A673 (cell line): ENCODE results near the gene BTRC. TPM values are rescaled to one million over a fixed set of nuclear protein-coding genes. Genes with fewer than 3 reads are reported as not detected.

Source experiments
- BruUV-seq: library from RNA; stranded (reverse); fragments of 400-500 nt; replicated peaks from 2 replicates; lab custom pipeline; 2021; lab: Mats Ljungman, UMichigan
- CTCF ChIA-PET: fragments of 300-600 bp; sonication (Branson Sonifier 250); formaldehyde crosslinking; loops from one replicate; lab custom pipeline; 2022; ENCODE audit warnings: antibody characterized with exemption; lab: Charles Lee
- POLR2A ChIA-PET: fragments of 300-600 bp; sonication (Branson Sonifier 250); formaldehyde crosslinking; loops from one replicate; lab custom pipeline; 2022; ENCODE audit warnings: antibody characterized with exemption; ENCODE audit not compliant: low non-redundant PET; lab: Charles Lee
- DNase-seq: peaks from one replicate; pipeline ENCODE4 v3.0.0-alpha.2; 2015; ENCODE audit warnings: low spot score
- H3K27ac ChIP-seq: fragments of 200-600 bp; sonication (generic); 2 replicates; pipeline ENCODE4 v1.5.1; 2016; ENCODE audit warnings: mixed run types, low read depth, mild to moderate bottlenecking, mixed read lengths, antibody characterized with exemption, low read length; ENCODE audit not compliant: poor library complexity, severe bottlenecking
- H3K27me3 ChIP-seq: fragments of 200-600 bp; sonication (generic); replicated peaks from 2 replicates; pipeline ENCODE4 v1.6.1; 2017; ENCODE audit warnings: mixed run types, low read depth, mild to moderate bottlenecking, mixed read lengths, antibody characterized with exemption, low read length; ENCODE audit not compliant: insufficient read depth, poor library complexity
- H3K36me3 ChIP-seq: fragments of 200-600 bp; sonication (generic); 2 replicates; pipeline ENCODE4 v1.6.1; 2016; ENCODE audit warnings: mixed run types, mild to moderate bottlenecking, mixed read lengths, antibody characterized with exemption, low read length; ENCODE audit not compliant: insufficient read depth, poor library complexity, severe bottlenecking
- H3K4me1 ChIP-seq: fragments of 200-600 bp; sonication (generic); 2 replicates; pipeline ENCODE4 v1.6.1; 2017; ENCODE audit warnings: mixed run types, mild to moderate bottlenecking, mixed read lengths, antibody characterized with exemption, low read length; ENCODE audit not compliant: insufficient read depth, poor library complexity, severe bottlenecking
- H3K4me3 ChIP-seq: fragments of 200-600 bp; sonication (generic); 2 replicates; pipeline ENCODE4 v1.5.1; 2016; ENCODE audit warnings: low read depth, mixed run types, mild to moderate bottlenecking, mixed read lengths, low read length; ENCODE audit not compliant: poor library complexity, severe bottlenecking
- H3K9me3 ChIP-seq: fragments of 200-600 bp; sonication (generic); 2 replicates; pipeline ENCODE4 v1.6.1; 2016; ENCODE audit warnings: mixed run types, low read depth, mild to moderate bottlenecking, mixed read lengths, antibody characterized with exemption, low read length; ENCODE audit not compliant: poor library complexity, severe bottlenecking
- EZH2 ChIP-seq: fragments of 200-600 bp; sonication (generic); IDR thresholded peaks from 2 replicates; pipeline ENCODE4 v1.6.1; 2017; ENCODE audit warnings: borderline replicate concordance, low read depth, mild to moderate bottlenecking, mixed read lengths, antibody characterized with exemption, low read length; ENCODE audit not compliant: poor library complexity, severe bottlenecking
- intact Hi-C: fragments of 100-400 bp; cut with micrococcal nuclease; formaldehyde crosslinking; loops from one replicate; pipeline ENCODE4 v1.10.0; 2022; ENCODE audit not compliant: unreplicated experiment
- total RNA-seq: library from RNA; stranded (reverse); gene quantifications from 2 replicates; pipeline ENCODE4 v1.2.3, GENCODE V29; 2021
- TF ChIP-seq, protein P1 (sequence below): fragments of 300-800, 200-600 bp; sonication (generic); conservative IDR thresholded peaks from 2 replicates; pipeline ENCODE4 v1.5.1; 2017; ENCODE audit warnings: low read depth, mild to moderate bottlenecking, antibody characterized with exemption, low read length, moderate library complexity, mixed read lengths

Gene BTRC
- total RNA-seq, 1 experiment from 2014 or later, result 22.6 TPM

- H3K9me3 ChIP-seq, result no peaks in the 10 kb centered on the region
- CTCF ChIA-PET, result no interaction called here
- POLR2A ChIA-PET, result no interaction called here
- H3K36me3 ChIP-seq, result no peaks in the 10 kb centered on the region
- intact Hi-C loops, result no loop called here
- peaks cover 5% of the 10 kb centered on the region for H3K27me3 ChIP-seq
- TF ChIP-seq, protein P1, sequence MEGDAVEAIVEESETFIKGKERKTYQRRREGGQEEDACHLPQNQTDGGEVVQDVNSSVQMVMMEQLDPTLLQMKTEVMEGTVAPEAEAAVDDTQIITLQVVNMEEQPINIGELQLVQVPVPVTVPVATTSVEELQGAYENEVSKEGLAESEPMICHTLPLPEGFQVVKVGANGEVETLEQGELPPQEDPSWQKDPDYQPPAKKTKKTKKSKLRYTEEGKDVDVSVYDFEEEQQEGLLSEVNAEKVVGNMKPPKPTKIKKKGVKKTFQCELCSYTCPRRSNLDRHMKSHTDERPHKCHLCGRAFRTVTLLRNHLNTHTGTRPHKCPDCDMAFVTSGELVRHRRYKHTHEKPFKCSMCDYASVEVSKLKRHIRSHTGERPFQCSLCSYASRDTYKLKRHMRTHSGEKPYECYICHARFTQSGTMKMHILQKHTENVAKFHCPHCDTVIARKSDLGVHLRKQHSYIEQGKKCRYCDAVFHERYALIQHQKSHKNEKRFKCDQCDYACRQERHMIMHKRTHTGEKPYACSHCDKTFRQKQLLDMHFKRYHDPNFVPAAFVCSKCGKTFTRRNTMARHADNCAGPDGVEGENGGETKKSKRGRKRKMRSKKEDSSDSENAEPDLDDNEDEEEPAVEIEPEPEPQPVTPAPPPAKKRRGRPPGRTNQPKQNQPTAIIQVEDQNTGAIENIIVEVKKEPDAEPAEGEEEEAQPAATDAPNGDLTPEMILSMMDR, result no peak
- no peak for TF ChIP-seq EZH2
- no TSS peak for BruUV-seq
- H3K4me3 ChIP-seq, result no peak overlapping the region
- no peak for DNase-seq
- peaks cover 2% of the 10 kb centered on the region for H3K4me1 ChIP-seq
- no peak overlapping the region for H3K27ac ChIP-seq
Observed at GRCh38 chr10:101478956-101479355, 125.0 kb downstream of the BTRC start.

DNA sequence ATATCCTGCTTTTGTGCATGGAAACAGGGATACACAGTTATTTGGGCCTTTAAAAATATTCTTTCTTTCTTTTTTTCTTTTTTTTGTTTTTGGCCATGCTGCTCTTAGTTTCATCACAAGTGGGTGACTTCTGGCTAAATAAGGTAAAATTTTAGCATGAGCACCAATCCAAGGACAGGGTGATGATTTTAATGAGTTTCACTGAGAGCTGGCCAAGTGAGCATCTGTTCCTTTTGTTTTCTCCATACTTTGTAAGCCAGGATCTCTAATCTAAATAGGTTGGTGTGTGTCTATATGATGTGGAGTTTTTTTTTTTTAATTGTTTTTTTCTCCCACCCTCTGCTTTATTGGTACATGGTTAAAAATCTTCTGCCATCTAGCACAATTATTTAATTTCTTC lies 127.3 kb downstream of the BTRC start:
- BruUV-seq, result TSS peak; percentile 13
- Histone ChIP-seq H3K4me1 (peaks cover 21% of the 10 kb centered on the region), H3K27me3 (peaks cover 16% of the 10 kb centered on the region), H3K4me3 (no peak overlapping the region), H3K36me3 (no peaks in the 10 kb centered on the region), H3K9me3 (no peaks in the 10 kb centered on the region), H3K27ac (no peak overlapping the region)
- intact Hi-C loops, result no loop called here
- ChIA-PET CTCF (no interaction called here), POLR2A (no interaction called here)
- TF ChIP-seq, protein P1, result no peak
- TF ChIP-seq EZH2, result no peak
- DNase-seq, result no peak

DNA sequence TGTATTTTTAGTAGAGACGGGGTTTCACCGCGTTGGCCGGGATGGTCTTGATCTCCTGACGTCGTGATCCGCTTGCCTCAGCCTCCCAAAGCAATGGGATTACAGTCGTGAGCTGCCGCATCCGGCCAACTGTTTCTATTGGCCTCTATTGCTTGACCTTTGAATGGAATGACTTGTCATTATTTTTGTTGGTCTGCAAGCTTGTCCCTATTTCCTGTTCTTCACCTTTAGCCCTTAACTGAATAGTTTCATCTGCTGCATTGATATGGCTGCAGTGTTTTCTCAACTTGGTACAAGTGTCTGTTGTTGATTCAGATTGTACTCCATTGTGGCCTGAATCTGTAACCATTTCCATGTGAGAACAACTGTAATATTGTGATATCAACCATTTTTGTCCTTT lies 128.6 kb downstream of the BTRC start:
- intact Hi-C loops, result no loop called here
- no peak for DNase-seq
- H3K27ac ChIP-seq, result no peak overlapping the region
- no peaks in the 10 kb centered on the region for H3K9me3 ChIP-seq
- BruUV-seq, result no TSS peak
- ChIA-PET POLR2A (no interaction called here), CTCF (interaction anchor here (1.7 kb wide), 1 partner anchor 16 kb away, joined by 3 read pairs; no protein-coding TSS in a partner anchor)
- peaks cover 30% of the 10 kb centered on the region for H3K4me1 ChIP-seq
- peaks cover 28% of the 10 kb centered on the region for H3K27me3 ChIP-seq
- no peaks in the 10 kb centered on the region for H3K36me3 ChIP-seq
- TF ChIP-seq, protein P1, result no peak
- no peak for TF ChIP-seq EZH2
- no peak overlapping the region for H3K4me3 ChIP-seq
